8988T (cell line): ENCODE measurements around the gene ADAMTSL1.
A peak's percentile ranks its signal among the peaks of the same experiment; 100 is the strongest.

Source experiments
- DNase-seq: peaks from one replicate; pipeline ENCODE4 v3.0.0; 2011

The ADAMTSL1 gene

DNA sequence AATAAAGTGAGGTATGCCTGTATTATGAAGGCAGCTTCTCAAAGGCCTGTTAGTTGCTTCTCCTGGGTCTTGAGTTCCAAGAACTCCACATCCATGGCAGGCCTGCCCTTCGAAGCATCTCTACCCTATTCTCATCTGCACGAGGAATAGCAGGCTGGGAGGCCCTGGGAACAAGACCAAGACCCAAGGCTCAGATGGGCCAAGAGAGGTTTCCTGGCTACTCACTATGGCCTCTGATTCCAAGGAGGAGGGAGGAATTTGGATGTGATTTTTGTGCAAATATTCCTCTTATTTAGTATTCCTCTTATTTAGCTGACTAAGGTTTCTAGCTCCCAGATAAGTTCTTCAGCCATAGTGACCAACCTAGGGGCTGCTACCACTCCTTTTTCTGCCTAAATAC is 407.8 kb downstream of the ADAMTSL1 start:
- DNase-seq, result no peak

DNA sequence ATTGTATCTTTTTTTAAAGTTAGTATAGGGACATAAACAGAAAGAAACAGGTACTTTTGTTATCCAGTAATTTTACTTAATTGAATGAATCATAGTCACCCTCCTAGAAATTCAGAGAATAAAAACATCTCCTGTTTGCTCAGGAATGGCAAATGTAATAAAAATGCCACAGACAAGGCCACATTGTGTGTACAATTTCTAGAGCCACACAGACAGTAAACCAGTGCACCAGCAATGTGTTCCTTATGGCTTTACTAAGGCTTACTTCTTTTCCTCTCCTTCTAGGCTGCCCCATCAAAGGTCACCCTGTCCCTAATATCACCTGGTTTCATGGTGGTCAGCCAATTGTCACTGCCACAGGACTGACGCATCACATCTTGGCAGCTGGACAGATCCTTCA is 413.6 kb downstream of the ADAMTSL1 start:
- no peak for DNase-seq

- no peak for DNase-seq
Observed at GRCh38 chr9:18888290-18888689, 414.3 kb downstream of the ADAMTSL1 start.

GRCh38 chr9:18889550-18889949 is 415.6 kb downstream of the ADAMTSL1 start:
- DNase-seq, result no peak

DNA sequence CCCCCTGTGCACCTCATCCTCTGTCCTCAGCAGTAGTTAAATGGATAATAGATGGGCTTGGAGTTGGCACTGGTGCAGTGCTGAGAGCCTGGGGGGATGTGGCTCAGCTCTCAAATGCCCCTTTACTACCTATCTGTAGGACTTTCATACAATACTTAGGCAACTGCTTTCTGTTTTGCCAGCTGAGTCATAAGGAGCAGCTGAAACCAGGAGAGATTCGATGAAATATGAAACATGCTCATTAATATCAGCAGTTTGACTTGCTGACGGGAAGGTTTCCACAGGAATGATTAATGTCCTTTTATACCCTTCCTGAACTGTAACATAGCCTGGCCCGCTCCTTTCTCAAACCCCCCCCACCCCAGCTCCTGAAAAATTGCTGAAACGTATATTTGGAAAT is 416.4 kb downstream of the ADAMTSL1 start:
- DNase-seq, result no peak

- DNase-seq, result no peak
Observed at GRCh38 chr9:18891946-18892670, 418.2 kb downstream of the ADAMTSL1 start.

DNA sequence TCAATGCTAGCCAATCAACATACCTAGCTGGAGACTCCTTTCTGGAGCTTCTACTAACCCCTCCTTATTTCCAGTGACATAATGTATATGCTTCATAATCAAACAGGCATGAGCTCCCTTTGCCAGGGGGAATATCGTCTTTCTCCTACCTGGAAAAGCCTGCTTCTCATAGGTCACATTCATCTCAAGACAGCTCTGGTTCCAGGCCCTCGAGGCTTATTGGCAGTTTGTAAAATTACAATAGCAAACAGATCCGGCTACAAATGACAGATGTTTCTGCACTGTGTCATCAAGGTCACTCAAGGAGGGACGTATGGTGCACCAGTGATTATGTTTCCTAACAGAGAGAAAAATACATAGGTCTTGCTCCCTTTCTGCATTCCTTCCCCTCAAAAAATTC is 419.1 kb downstream of the ADAMTSL1 start:
- DNase-seq, result no peak

GRCh38 chr9:18893491-18893890 is 419.5 kb downstream of the ADAMTSL1 start:
- DNase-seq, result no peak

- no peak for DNase-seq
Observed at GRCh38 chr9:18896004-18896403, 422.1 kb downstream of the ADAMTSL1 start.

DNA sequence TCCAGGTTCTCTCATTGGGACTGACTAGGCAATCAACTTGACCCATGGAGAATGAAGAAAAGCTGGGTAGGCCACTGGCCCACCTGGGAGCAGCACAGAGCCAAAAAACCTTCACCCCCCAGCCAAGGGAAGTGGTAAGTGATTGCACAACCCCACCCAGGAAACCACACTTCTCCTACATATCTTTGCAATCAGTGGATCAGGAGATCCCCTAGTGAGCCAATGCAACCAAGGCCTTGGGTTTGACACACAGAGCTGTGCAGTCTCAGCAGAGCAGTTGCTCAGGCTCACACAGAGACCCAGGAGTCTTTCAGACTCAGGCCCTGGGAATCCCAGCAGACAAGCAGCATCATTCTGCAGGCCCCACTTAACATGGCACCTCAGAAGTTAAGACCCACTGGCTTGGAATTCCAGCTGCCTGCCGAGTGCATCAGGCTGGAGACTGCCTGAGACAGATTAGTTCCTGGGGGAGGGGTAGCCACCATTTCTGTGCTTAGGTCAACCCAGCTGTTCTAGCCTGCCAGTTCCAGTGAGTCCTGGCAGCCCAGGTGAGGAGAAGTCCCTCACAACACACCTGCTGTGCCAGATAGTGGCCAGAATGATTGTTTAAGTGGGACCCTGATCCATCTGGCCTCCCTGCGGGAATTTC is 422.7 kb downstream of the ADAMTSL1 start:
- DNase-seq, result no peak

GRCh38 chr9:18903450-18903849 is 429.5 kb downstream of the ADAMTSL1 start:
- DNase-seq, result no peak

- no peak for DNase-seq
Observed at GRCh38 chr9:18905028-18905882, 431.3 kb downstream of the ADAMTSL1 start.

DNA sequence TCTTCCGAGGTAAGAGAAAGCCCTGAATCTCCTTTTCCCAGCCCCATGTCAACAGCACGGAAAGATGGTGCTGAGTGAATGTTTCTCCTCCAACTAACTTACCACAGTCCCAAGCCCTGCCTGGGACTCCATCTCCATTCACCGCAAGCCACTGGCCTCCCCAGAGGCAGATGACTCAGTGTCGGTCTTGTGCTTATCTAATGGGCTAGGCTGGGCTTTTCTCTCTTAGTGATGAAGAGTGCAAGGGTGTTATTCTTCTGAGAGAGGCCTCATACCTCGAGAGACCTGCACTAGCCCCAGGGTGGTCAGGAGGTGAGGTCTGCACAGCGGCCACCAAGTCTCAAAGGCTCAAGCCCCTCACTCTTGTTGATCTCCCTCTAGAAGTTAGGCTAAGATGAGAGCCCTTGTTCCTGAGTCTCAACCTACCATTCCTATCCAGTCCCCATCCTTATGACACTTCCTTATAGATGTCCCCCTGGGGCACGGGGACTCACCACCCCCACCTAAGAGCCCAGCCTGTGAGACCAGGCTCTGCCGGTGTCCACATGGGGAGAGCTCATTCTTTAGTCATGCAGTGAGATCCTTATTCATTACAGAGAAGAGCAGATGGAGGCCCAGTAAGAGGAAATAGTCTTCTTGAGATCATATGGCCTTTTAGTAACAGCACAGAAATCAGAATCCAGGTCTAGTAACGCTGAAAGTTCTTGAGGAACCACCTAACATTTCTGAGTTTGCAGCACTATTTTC is 432.1 kb downstream of the ADAMTSL1 start:
- DNase-seq, result no peak

DNA sequence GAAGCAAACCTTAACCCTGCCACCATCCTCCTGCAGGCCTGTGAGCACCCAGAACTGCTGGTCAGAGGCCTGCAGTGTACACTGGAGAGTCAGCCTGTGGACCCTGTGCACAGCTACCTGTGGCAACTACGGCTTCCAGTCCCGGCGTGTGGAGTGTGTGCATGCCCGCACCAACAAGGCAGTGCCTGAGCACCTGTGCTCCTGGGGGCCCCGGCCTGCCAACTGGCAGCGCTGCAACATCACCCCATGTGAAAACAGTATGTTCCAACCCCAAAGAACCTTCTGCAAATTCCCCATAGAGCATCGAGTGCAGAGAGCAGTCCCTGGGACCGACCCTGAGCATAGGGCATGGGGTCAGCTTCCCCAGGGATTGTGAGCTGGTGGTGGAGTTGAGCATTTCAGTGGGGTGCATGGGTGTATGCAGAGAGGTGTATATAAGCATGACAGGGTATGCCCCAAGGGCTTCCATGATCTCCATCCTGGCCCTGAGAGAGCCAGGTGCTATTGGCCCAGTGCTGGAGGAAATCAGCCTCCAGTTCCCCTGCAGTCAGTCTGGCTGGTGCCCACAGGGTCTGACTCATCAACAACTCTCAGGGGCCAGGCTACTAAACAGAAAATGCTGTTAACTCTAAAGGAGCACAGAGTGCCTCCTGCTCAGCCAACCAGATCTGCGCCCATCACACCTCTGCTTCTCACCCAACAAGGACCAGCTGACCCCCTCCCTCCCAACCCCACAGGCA is 432.9 kb downstream of the ADAMTSL1 start:
- DNase-seq, result peak; percentile 41

GRCh38 chr9:18907927-18908625 is 434.1 kb downstream of the ADAMTSL1 start:
- no peak for DNase-seq

DNA sequence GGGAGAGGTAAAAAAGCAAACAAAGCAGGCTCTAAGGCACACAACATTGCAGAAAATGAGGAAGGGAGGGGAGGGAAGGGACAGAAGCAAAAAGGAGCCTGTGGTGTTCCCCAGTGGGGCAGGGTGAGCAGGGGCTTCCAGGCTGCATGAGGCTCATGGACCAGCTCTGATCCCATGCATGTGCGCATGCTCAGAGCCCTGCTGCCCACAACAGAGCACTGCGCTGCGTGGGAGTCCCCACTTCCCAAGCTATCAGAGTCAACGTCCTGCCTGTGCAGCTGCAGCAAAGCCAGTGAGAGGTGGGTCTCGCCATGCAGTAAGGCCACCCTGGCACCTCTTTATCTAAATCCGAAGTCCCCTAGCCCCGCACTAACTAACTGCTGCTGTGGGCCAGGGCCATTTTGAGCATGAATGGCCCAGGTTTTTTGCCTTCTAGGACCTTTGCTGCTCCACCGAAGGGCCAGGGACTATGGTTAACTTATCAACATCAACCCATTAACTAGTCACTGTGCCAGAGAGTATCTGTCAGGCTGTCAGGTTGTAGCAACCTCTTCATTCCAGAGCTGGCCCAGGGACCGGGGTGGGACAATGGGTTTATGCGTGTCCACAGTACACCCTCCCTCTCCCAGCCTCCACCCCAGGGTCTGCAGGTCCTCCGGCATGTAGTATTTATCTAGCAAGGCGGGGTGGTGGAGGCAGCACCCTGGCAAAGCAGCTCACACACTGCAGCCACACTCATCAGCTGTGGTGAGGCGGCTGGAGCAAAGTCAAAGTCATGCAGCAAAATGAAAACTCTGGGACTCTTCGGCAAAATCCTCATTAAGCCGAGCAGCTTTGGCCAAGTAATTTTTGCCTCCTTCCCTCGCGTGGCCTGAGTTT is 435.4 kb downstream of the ADAMTSL1 start:
- DNase-seq, result no peak

- no peak for DNase-seq
Observed at GRCh38 chr9:18910435-18910834, 436.5 kb downstream of the ADAMTSL1 start.

GRCh38 chr9:18910916-18911315 is 437.0 kb downstream of the ADAMTSL1 start:
- DNase-seq, result no peak

GRCh38 chr9:18911714-18912342 is 437.9 kb downstream of the ADAMTSL1 start:
- DNase-seq, result no peak
